ENCODE results near the gene KSR2. TPM values are rescaled to one million over a fixed set of nuclear protein-coding genes. Genes with fewer than 3 reads are reported as not detected.

KSR2 gene
- total and polyA plus RNA-seq, 2 of the 4 experiments (the other 2 are of a cell fraction), result not detected

GRCh38 chr12:117975006-117975405 lies 6.2 kb upstream of the KSR2 start:
- Histone ChIP-seq H4K8ac (ENCODE audit: low read depth in 2 of 2, low read length in 2 of 2) (no peak overlapping the region), H3K9me3 (ENCODE audit: control insufficient read depth, insufficient read depth, low read length) (no peaks in the 10 kb centered on the region; the same call in 1 of the 2 replicates), H2BK5ac (ENCODE audit: low read depth, low read length, poor library complexity, severe bottlenecking) (no peak overlapping the region), H3K27ac (ENCODE audit: insufficient read depth, low read length) (no peak overlapping the region), H2BK20ac (ENCODE audit: low read depth, low read length) (no peak overlapping the region), H2AFZ (replicated peaks; ENCODE audit: low read length, poor library complexity) (no peak overlapping the region), H3K79me1 (ENCODE audit: low read depth in 1 of 2, low read length in 2 of 2) (no peaks in the 10 kb centered on the region), H2AK5ac (ENCODE audit: low read depth, low read length) (no peak overlapping the region), H3K14ac (replicated peaks; ENCODE audit: low read depth, low read length) (no peak overlapping the region), H3K4me2 (ENCODE audit: low read depth, low read length) (no peak overlapping the region), H3K9me1 (ENCODE audit: insufficient read depth, low read length) (no peaks in the 10 kb centered on the region), H2BK120ac (ENCODE audit: low read depth, low read length) (no peak overlapping the region), H3K23ac (ENCODE audit: low read depth, low read length) (no peak overlapping the region), H3K4me3 (ENCODE audit: insufficient read depth, low read depth, low read length) (no peak overlapping the region), H3K9ac (ENCODE audit: low read depth, low read length) (no peak overlapping the region), H4K91ac (ENCODE audit: insufficient read depth, low read depth, low read length) (no peak overlapping the region), H4K20me1 (ENCODE audit: insufficient read depth, low read length) (no peaks in the 10 kb centered on the region), H4K5ac (ENCODE audit: low read depth, low read length) (no peak overlapping the region), H3K4me1 (ENCODE audit: control insufficient read depth, insufficient read depth, low read length) (no peaks in the 10 kb centered on the region), H2AK9ac (replicated peaks; ENCODE audit: low read depth, low read length, poor library complexity) (no peak overlapping the region), H3K4ac (ENCODE audit: low read depth, low read length) (no peak overlapping the region), H2BK15ac (ENCODE audit: low read depth, low read length) (no peak overlapping the region), H3K27me3 (ENCODE audit: control insufficient read depth, insufficient read depth, low read length) (no peaks in the 10 kb centered on the region), H3K36me3 (ENCODE audit: control insufficient read depth, insufficient read depth, low read length) (no peaks in the 10 kb centered on the region), H3K56ac (ENCODE audit: extremely low read depth, insufficient read depth, low read length) (no peak overlapping the region), H3K18ac (ENCODE audit: low read depth, low read length) (no peak overlapping the region)
- BruUV-seq (replicated peaks), result no TSS peak
- CTCF ChIA-PET, result no interaction called here
- intact Hi-C loops (cut with micrococcal nuclease) (no loop called here), in situ Hi-C loops (cut with MboI; ENCODE audit: low sequenced_read_pairs) (no loop called here), dilution Hi-C loops (cut with HindIII; ENCODE audit: low sequenced_read_pairs, unreplicated experiment) (no loop called here)
- DNase-seq, result no peak
- POLR2A ChIA-PET (ENCODE audit: unreplicated experiment), result no interaction called here
- no peak for ATAC-seq (ENCODE audit: low read depth)
- no CpG with 5 or more reads among the region's 3 CpGs for WGBS, 2 experiments (ENCODE audit: extremely low coverage in 2 of 2, insufficient read length in 1 of 2)
- TF ChIP-seq CTCF (conservative IDR thresholded peaks at IDR 0.05; ENCODE audit: low read depth, low read length) (no peak), RCOR1 (IDR thresholded peaks at IDR 0.05; ENCODE audit: insufficient replicate concordance, low read length) (no peak), POLR2A (IDR thresholded peaks at IDR 0.05; ENCODE audit: low read depth, low read length) (no peak), MAZ (IDR thresholded peaks at IDR 0.05; ENCODE audit: borderline replicate concordance, low read depth, low read length) (no peak), BHLHE40 (IDR thresholded peaks at IDR 0.05; ENCODE audit: low read depth, low read length) (no peak), SMC3 (IDR thresholded peaks at IDR 0.05; ENCODE audit: low read depth, low read length) (no peak), MXI1 (IDR thresholded peaks at IDR 0.05; ENCODE audit: borderline replicate concordance, low read depth, low read length) (no peak), NFE2L2 (IDR thresholded peaks at IDR 0.05; ENCODE audit: low read depth, low read length) (no peak), MAFK (IDR thresholded peaks at IDR 0.05; ENCODE audit: low read depth, low read length) (no peak), RAD21 (IDR thresholded peaks at IDR 0.05; ENCODE audit: low read length) (no peak), CHD1 (IDR thresholded peaks at IDR 0.05; ENCODE audit: low read depth, low read length) (no peak), CEBPB (IDR thresholded peaks at IDR 0.05; ENCODE audit: low read depth, low read length) (no peak), ELK1 (IDR thresholded peaks at IDR 0.05; ENCODE audit: borderline replicate concordance, low read depth, low read length) (no peak), FOS (IDR thresholded peaks at IDR 0.05; ENCODE audit: low read depth, low read length) (no peak), RFX5 (IDR thresholded peaks at IDR 0.05; ENCODE audit: low read depth, low read length) (no peak), USF2 (IDR thresholded peaks at IDR 0.05; ENCODE audit: low read depth, low read length) (no peak)

Measured in IMR-90 (cell line).